GM12878 (cell line): ENCODE results near the gene HDAC9.

Experiments
- BCLAF1 ChIP-seq: fragments of 450-650 bp; IDR thresholded peaks from 2 replicates; pipeline ENCODE4 v1.6.1; 2017; ENCODE audit warnings: antibody characterized with exemption, mild to moderate bottlenecking, moderate library complexity
- CREB1 ChIP-seq: IDR thresholded peaks from 2 replicates; pipeline ENCODE4 v1.6.1; 2012; ENCODE audit warnings: low read depth, mild to moderate bottlenecking, inconsistent platforms
- CTCF ChIP-seq, 3 experiments: IDR thresholded peaks in 2 of 3; conservative IDR thresholded peaks in 1 of 3; 2 replicates each; pipeline ENCODE4 v1.5.1; 2011; ENCODE audit warnings: low read depth in 3 of 3, low read length in 3 of 3, mild to moderate bottlenecking in 3 of 3, control low read depth in 2 of 3, moderate library complexity in 2 of 3, inconsistent platforms in 1 of 3, mixed read lengths in 1 of 3; ENCODE audit not compliant: control insufficient read depth in 2 of 3, insufficient read depth in 1 of 3; ENCODE audit errors: extremely low read depth in 1 of 3
- EZH2 ChIP-seq: IDR thresholded peaks from 2 replicates; pipeline ENCODE4 v1.6.1; 2012; ENCODE audit warnings: low read depth, mild to moderate bottlenecking, control low read depth, inconsistent platforms, low read length, borderline replicate concordance; ENCODE audit not compliant: control insufficient read depth
- REST ChIP-seq: IDR thresholded peaks from 2 replicates; pipeline ENCODE4 v1.6.1; 2012; ENCODE audit warnings: mild to moderate bottlenecking, low read depth, low read length

- TF ChIP-seq EZH2 (no peak), CTCF (IDR thresholded peaks at IDR 0.05 in 2 of 3, conservative IDR thresholded peaks at IDR 0.05 in 1 of 3; ENCODE audit: control insufficient read depth in 2 of 3, extremely low read depth in 1 of 3, insufficient read depth in 1 of 3, low read depth in 3 of 3, low read length in 3 of 3) (no peak), CREB1 (no peak), BCLAF1 (no peak), REST (no peak)
Observed at GRCh38 chr7:18831419-18831818, 335.9 kb downstream of the HDAC9 start.
